HG02938 (cell line): Measurements from ENCODE around the gene SLC37A2.
"Not testable (repeated sequence)": the region's sequence is repeated elsewhere in the genome, so short reads cannot be mapped to it uniquely, and the experiment has no call there.

ENCODE experiments used
- ATAC-seq: cut with Tn5 transposase; IDR thresholded peaks from one replicate; pipeline ENCODE4 v1.9.1; 2021; ENCODE audit warnings: mild to moderate bottlenecking, moderate library complexity; ENCODE audit not compliant: unreplicated experiment

Gene SLC37A2

DNA sequence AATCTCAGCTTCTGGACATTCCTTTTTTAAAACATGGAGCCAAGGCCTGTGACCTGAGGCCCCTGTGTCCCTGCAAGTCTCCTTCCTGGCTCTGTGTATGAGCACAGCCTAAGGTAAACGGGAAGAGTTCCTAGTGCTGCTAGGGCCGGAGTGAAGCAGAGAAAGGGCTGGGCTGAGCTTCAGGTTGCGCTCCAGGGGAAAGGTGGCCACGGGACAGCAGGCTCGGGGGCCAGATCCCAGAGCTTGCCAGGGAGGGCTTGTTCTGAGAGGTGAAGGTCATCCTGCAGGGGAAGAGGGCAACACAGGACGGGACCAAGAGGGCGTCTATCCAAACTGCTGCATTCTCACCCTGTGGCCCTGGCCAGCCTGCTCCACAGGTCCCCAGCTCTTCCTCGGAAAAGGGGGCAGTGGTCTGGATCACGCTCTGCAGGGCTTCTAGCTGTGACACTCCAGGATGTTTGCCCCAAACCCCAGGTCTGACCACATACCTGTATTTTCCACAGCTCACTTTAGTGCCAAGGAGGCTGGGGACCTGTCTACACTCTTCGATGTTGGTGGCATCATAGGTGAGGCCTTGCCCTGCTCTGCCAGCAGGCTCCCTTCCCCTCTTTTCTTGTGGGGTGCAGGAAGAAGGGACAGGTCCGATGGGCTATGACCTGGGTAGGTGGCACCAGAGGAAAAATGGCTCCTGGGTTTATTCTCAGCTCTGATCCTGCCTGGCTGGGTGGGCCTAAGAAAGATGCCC is 20.4 kb downstream of the SLC37A2 start:
- ATAC-seq = no peak

DNA sequence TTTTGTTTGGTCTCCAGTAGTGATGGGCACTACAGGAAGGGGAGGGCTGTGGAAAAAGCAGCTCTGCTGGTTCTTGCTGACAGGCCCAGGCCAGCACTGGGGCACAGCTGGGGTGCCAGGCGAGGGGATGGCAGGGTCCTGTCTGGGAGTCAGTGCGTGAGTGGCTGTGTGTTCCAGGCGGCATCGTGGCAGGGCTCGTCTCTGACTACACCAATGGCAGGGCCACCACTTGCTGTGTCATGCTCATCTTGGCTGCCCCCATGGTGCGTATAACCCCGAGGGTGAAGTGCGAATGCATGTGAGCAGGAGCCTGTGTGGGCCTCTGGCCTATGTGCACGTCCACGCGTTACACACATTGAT is 20.9 kb downstream of the SLC37A2 start:
- no peak for ATAC-seq

DNA sequence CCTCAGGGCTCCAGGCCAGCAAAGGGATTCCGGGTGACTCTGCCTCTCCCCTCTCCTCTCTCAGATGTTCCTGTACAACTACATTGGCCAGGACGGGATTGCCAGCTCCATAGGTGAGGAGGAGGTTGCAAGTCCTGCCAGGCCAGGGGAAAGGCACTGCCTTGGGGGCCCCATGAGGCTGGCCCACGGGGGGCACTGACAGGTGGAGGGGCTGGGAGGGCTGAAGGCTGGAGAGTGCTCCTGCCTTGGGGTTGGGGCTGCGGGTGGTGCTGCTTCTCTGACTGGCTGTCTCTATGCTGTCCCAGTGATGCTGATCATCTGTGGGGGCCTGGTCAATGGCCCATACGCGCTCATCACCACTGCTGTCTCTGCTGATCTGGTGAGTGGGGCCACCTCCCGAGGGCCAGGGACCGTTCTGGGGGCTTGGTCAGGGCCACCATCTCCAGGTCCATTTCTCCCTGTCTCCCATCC is 21.7 kb downstream of the SLC37A2 start:
- ATAC-seq = no peak

DNA sequence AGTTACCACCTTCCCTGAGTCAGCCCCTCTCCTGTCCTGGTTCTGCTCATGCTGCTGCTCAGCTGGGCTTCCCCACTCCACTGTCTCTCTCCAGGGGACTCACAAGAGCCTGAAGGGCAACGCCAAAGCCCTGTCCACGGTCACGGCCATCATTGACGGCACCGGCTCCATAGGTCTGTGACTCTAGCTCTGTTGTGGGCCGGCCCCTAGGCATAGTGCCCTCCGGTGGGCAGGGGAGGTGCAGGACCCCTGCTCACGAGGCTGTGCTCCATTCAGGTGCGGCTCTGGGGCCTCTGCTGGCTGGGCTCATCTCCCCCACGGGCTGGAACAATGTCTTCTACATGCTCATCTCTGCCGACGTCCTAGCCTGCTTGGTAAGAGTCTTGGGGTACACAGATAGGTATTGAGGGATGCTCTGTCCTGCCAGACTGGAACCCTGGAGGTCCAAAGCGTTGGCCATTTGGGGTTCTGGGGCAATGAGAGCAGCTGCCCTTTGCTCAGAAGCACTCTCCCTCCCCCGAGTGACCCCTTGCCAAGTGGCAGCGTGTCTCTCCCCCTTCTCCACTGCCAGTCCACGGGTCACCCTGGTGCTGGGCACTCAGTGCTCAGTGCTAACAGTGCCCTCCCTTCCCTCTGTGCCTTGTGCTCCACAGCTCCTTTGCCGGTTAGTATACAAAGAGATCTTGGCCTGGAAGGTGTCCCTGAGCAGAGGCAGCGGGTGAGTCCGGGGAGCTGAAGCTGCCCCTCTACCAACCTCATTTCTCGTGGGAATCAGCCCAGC is 22.4 kb downstream of the SLC37A2 start:
- no peak for ATAC-seq

DNA sequence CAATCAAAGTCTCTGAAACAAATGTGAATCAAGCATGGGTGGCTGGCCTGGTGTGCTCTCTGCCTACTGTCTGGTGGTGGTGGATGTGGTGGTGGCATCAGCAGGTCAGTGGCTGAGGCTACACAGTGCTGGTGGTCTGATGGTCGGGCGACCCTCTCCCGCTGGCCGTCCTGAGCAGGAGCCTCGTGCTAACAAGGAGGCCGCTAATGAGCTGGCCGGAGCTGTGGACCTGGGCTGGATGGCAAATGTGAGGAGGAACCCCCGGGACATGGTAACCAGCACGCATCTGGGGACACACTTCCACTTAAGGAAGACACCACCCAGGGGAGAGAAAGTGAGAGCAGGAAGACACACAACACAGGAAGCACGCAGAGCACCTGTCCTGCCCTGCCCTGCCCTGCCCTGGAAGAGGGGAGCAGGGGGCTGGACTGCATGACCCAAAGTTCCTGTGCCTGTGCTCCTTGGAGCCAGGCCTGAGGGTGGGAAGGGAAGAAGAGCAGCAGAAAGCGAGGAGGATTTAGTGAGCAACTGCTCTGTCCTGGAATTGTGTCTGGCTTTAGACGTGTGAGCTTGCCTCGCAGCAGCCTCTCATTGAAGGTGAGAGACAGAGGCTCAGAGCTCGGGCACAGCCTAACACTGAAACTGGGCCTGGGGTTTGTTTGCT is 23.7 kb downstream of the SLC37A2 start:
- ATAC-seq = no peak

DNA sequence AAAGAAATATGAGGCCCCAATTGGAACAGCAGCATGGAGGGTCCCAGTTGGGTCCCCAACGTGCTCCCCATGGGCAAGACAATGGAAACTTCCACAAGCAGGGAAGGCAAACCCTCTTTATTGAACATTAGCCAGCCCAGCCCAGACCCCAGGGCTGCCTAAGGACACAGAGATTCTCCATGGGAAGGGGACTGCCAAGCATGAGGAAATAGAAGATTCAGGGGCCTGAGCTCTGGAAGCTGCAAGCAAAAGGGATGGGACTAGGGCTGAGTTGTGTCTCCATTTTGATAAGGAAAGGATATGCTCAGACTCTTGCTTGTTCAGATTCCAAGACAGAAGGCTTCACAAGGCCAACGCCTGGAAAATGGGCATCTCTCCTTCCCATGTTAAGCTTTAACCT is 25.0 kb downstream of the SLC37A2 start:
- ATAC-seq = no peak

DNA sequence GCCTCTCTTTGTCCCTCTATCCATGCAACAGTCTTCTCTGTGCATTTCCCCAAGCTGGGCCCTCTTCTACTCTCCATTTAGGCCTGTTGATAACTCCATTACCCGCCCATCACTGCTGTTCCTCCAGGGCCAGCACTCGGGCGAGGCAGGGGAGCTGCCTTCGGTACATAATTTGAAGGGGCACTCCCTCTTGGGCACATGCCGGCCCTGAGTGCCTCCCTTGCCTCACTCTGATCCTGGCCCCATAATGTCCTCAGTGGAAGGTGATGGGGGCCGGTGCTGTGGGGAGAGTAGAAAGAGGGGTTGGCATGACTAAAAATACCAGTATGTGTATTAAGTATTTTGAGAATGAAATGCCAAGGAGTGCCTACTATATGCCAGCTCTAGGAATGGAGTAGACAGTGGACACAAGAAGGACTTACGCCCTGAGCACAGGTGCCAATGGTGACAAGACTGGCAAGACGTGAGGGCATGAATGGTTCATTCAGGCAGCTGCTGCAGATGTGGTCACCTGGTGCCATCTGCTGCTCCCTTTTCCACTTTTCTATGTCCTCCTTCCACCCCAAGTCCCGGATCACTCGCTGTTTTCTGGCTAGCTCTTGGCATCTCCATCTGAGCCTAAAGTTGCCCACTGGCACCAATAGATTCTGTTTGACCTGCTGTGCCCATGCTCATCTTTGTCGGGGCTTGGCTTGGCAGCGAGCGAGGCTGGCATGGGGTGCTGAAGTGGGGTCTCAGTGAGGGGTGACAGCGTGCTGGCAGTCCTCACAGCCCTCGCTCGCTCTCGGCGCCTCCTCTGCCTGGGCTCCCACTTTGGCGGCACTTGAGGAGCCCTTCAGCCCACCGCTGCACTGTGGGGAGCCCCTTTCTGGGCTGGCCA is 25.7 kb downstream of the SLC37A2 start:
- no peak for ATAC-seq

DNA sequence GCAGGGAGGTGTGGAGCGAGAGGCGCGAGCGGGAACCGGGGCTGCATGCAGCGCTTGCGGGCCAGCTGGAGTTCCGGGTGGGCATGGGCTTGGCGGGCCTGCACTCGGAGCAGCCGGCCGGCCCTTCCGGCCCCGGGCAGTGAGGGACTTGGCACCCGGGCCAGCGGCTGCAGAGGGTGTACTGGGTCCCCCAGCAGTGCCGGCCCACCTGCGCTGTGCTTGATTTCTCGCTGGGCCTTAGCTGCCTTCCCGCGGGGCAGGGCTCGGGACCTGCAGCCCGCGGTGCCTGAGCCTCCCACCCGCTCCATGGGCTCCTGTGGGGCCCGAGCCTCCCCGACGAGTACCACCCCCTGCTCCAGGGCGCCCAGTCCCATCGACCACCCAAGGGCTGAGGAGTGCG is 26.4 kb downstream of the SLC37A2 start:
- not testable (repeated sequence) for ATAC-seq

DNA sequence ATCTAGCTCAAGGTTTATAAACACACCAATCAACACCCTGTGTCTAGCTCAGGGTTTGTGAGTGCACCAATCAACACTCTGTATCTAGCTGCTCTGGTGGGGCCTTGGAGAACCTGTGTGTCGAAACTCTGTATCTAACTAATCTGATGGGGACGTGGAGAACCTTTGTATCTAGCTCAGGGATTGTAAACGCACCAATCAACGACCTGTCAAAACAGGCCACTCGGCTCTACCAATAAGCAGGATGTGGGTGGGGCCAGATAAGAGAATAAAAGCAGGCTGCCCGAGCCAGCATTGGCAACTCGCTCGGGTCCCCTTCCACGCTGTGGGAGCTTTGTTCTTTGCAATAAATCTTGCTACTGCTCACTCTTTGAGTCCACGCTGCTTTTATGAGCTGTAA is 27.0 kb downstream of the SLC37A2 start:
- ATAC-seq = not testable (repeated sequence)

DNA sequence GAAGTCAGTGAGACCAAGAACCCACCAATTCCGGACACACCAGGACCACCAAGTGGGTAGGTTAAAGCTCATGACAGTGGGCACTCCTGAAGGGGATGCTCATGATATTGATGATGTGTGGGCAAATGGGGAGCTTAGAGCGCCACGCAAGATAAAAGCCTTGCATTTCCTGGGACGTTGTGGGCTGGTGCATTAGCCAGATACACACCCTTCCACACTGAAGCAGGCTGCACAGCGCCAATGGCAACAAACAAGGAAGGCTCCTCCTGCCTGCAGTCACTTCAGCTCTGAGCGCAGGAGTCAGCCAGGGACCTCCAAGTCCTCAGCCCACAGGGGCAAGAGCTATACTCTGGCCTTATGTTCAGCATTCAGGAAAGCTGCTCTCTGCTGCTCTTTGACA is 27.7 kb downstream of the SLC37A2 start:
- ATAC-seq = no peak

DNA sequence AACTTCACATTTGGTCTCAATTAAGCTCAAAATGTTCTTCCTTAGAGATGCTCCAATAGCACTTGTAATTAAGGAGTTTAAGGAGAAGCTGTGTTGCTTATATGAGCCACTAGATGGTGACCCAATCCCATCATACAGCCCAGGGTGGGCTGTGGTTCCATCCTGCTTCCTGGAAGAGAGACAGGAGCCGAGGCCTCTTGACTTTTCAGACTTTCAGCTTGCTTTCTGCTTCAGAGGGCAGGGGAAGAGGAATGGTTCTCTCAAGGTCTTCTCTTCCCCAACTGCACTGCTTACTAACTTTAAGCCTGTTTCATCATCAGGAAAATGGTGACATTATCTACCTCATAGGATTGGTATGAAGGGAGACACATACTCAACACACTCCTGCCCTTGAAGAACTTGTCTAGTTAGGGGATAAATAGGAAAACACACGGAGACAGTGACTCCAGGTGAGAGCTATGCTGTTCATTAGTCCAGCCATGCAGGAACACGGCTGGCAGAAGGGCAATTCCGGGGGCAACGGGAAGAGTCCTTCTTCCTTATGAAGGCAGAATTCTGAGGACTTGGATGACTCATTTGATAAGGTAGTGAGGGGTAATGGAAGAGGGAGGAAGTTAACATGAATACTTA is 28.3 kb downstream of the SLC37A2 start:
- ATAC-seq = no peak

DNA sequence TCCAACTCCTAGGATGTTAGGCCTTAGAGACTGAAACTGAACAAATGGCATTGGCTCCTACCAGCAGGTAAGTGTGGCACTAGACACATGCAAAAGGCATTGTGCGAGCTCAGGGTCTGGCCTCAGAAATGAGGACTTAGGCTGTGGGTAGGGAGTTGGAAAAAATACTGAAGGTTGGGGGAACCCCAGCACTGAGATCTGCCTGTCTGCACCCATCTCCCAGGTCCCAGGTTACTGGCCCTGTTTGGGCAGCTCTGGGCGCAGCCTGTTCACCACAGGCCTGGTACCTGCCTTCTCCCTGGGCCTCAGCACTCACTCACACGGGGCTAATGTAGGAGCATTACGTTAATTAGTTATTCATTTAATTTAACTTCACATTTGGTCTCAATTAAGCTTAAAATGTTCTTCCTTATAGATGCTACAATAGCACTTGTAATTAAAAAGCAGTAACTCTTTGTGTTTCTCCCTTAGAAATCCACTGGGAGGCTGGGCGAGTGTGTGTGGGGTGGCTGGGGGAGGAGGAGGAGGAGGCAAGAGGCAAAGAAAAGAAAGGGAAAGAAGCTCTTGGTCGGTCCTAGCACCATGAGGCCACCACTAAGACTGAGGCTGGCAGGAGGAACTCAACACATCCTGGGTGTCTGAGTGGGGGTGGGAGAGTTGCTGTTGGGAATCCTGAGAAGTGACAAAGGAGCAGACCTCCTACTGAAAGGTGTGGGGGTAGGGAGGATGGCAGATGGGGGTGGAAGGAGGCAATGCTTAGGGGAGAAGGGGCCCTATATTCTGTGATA is 29.0 kb downstream of the SLC37A2 start:
- no peak for ATAC-seq

DNA sequence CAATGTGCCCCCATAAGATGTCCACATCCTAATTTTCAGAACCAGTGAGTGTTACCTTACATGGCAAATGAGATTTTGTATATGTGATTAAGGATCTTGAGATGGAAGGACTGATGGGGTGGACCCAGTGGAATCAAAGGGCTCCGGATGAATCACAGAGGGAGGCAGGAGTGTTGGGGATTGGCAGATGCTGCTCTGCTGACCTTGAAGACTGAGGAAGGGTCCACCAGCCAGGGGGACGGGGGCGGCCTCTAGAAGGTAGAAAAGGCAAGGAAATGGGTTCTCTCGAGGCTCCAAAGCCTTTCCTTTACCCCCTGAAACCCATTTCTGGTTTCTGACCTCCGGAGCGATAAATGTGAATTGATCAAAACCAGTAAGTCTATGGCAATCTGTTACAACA is 29.6 kb downstream of the SLC37A2 start:
- ATAC-seq = no peak

DNA sequence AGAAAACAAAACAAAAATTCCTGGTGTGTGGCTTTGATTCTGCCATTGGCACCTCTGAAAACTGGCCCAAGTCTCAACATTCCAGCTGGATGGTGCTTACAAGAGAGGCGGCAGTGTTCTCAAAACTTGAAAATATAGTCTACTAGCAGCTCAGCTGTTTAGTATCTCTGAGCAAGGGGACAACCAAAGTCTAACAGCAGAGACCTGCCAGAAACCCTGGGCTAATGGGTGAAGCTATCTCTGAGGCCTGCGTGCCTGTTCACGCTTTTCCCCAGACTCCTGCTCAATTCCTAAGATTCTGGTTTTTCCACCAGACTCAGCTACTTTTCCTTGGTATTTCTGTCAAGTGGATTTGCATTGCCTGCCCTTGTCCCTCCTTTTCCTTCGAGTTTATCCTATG is 30.4 kb downstream of the SLC37A2 start:
- no peak for ATAC-seq

DNA sequence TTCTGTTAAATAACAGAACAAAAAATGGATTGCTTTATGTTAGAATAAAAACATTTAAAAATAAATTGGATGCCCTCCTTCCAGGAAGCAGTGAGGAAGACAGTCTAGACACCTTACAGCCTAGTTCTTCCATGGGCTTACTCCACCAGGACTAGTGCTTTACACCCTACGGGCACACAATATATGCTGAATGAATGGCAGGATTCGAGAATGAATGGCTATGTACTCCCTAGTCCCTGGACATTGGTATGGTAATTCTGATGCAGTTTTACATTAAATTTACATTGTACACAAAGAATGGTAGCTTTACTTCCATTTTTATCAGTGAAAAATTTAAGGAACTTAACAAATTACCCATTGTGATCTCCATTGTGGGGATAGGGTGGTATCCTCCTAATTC is 31.6 kb downstream of the SLC37A2 start:
- no peak for ATAC-seq

DNA sequence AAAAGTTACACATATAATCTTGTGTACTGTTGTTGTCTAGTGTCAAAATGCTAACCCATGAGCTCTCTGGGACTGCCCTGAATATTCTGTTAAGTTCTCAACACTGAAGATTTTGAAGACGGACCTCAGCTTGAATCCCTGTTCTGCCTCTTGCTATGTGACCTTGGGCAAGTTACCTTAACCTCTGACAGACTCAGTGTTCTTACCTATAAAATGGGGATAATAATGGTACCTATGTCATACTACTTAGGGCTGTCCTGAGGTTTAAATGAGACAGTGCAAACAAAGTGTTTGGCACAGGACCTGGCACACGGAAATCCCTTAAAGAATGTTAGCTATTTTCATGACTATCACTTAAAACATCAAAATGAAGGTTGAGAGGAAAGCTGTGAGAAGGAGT is 37.0 kb downstream of the SLC37A2 start:
- ATAC-seq = no peak

DNA sequence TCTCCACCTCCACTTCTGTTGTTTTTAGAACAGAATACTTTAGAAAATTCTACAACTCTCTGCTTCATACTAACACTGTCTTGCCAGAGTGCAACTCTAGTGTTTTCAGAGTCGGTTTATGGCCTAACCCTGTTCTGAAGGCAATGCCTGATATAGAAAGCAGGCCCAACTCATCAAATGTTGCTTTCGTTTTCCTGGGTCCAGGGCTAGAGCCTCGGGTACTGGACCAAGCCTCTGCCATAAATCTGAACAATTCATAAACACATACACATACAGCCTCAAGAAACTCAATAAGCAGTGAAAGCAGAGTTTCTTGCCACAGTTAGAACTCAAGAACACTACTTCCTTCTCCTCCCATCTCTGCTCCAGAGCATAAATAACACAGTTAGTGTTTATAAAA is 38.5 kb downstream of the SLC37A2 start:
- ATAC-seq = no peak

DNA sequence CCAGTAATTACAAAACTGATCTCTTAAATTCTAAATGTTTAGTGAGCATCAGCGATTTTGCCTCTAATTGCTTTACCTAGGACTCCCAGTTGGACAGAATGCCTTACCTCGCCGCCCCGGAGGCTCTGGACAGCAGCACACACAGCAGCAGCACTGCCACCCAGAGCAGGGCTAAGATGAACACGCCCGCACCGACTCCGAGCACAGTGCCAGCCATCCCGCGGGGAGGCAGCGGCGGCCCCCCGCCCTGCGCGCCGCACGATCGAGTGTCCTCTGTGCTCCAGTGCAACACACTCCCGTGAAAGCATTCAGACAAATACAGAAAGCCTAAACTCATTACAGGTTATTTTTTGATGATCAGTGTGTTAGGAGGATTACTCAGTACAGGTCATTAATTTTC is 38.9 kb downstream of the SLC37A2 start:
- ATAC-seq = no peak

DNA sequence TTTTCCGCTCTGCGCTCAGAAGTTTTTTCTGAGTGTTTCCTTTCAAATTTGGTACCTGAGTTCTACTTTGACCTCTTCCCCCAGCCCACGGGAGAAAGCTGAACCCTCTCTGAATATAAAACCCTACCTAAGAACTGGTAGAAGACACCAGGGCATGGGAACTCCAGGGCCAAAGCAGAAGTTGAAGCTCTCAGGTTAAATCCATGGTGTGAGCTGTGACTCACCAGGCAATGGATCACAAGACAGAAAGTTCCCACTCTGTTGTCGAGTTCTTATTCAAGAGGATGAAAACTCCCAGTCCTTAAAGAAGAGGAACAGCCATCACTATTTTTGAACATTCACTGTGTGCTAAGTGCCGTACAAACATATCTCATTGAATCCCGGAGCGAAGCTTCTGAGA is 39.4 kb downstream of the SLC37A2 start:
- no peak for ATAC-seq

DNA sequence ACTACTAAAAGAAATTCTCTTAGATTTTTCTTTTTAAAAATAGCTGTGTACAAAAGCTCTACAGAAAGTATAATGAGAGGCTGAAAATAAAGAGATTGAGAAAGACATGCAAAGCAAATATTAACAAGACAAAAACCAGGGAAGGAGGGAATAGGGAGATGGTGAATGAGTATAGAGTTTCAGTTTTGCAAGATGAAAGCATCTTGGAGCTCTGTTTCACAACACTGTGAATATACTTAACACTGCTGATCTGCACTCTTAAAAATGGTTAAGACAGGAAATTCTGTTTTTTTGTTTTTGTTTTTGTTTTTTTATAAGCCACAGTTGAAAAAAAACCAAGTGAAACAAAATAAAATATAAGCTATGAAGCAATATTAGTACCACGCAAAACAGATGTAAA is 42.8 kb downstream of the SLC37A2 start:
- ATAC-seq = no peak
